ENCODE results near the gene ARHGAP19.

ARHGAP19 gene

GRCh38 chr10:97334370-97335175 is 42.1 kb upstream of the ARHGAP19 start, which contains the start of gene FRAT2:
FRAT2 (minus strand) TSS chr10:97334729; CDS start chr10:97334572, 157 bp downstream.
- H3K4me3 ChIP-seq (replicated peaks; ENCODE audit: insufficient read depth, low read length), result peak within 1 kb of the TSS; percentile 80
- DNase-seq (ENCODE audit: low read depth in 1 of 2, low spot score in 1 of 2), result peak; percentile 90 to 92
- no peaks in the 10 kb centered on the region for H3K27me3 ChIP-seq (ENCODE audit: insufficient read depth, poor library complexity, severe bottlenecking)
- H3K27ac ChIP-seq (replicated peaks), result peak within 1 kb of the TSS; percentile 98
- TF ChIP-seq POLR2AphosphoS5 (IDR thresholded peaks at IDR 0.05; ENCODE audit: low read depth), result peak; percentile 73
- peak; percentile 13 for TF ChIP-seq REST (IDR thresholded peaks at IDR 0.05; ENCODE audit: insufficient replicate concordance, low read depth)
- no peak for TF ChIP-seq CTCF (IDR thresholded peaks at IDR 0.05; ENCODE audit: insufficient read depth, low read length)
- TF ChIP-seq GABPA (IDR thresholded peaks at IDR 0.05; ENCODE audit: low read depth), result no peak
- peak; percentile 63; the same call in 1 of the 2 replicates for TF ChIP-seq SPI1 (IDR thresholded peaks at IDR 0.05; ENCODE audit: borderline replicate concordance, low read depth)

- Histone ChIP-seq H3K27me3 (ENCODE audit: insufficient read depth, poor library complexity, severe bottlenecking) (no peaks in the 10 kb centered on the region), H3K27ac (replicated peaks) (peak overlapping the region; percentile 98), H3K4me3 (replicated peaks; ENCODE audit: insufficient read depth, low read length) (peak overlapping the region; percentile 80)
- TF ChIP-seq SPI1 (IDR thresholded peaks at IDR 0.05; ENCODE audit: borderline replicate concordance, low read depth) (peak; percentile 91), POLR2AphosphoS5 (IDR thresholded peaks at IDR 0.05; ENCODE audit: low read depth) (peak; percentile 77; the same call in 1 of the 2 replicates), GABPA (IDR thresholded peaks at IDR 0.05; ENCODE audit: low read depth) (0 out of 2 replicates have a peak, but pooled peaks have one; percentile 7), REST (IDR thresholded peaks at IDR 0.05; ENCODE audit: insufficient replicate concordance, low read depth) (no peak)
- peak; percentile 70 to 83 for DNase-seq (ENCODE audit: low read depth in 1 of 2, low spot score in 1 of 2)
Observed at GRCh38 chr10:97333601-97334369, 41.3 kb upstream of the ARHGAP19 start.

GRCh38 chr10:97333351-97333600 is 40.8 kb upstream of the ARHGAP19 start:
- DNase-seq (ENCODE audit: low read depth in 1 of 2, low spot score in 1 of 2), result no peak
- no peaks in the 10 kb centered on the region for H3K27me3 ChIP-seq (ENCODE audit: insufficient read depth, poor library complexity, severe bottlenecking)
- H3K27ac ChIP-seq (replicated peaks), result peak overlapping the region; percentile 86

More at GRCh38 chr10:97333351-97333600, 40.8 kb upstream of the ARHGAP19 start:
- H3K4me3 ChIP-seq (replicated peaks; ENCODE audit: insufficient read depth, low read length), result peak overlapping the region; percentile 80
- no peak for TF ChIP-seq CTCF (IDR thresholded peaks at IDR 0.05; ENCODE audit: insufficient read depth, low read length)
